GM19240 (cell line): ENCODE results near the gene C3orf33.
"Not testable (repeated sequence)": the region's sequence is repeated elsewhere in the genome, so short reads cannot be mapped to it uniquely, and the experiment has no call there.

Experiments
- DNase-seq: peaks from one replicate; pipeline ENCODE4 v3.0.0; 2011; ENCODE audit warnings: low spot score; ENCODE audit not compliant: insufficient read length

Gene C3orf33

GRCh38 chr3:155805802-155806618 lies at the start of gene C3orf33:
Gene C3orf33, minus strand, starts transcription at chr3:155806278. Its CDS starts 26 bp downstream, at chr3:155806252.
- peak; percentile 57 for DNase-seq

GRCh38 chr3:155854141-155854940 lies 48.3 kb upstream of the C3orf33 start, which contains the start of gene SLC33A1:
Gene SLC33A1, minus strand, starts transcription at chr3:155854427. Its CDS starts 430 bp downstream, at chr3:155853997.
- peak; percentile 93 for DNase-seq

GRCh38 chr3:155853214-155854140 lies 47.4 kb upstream of the C3orf33 start:
- DNase-seq, result no peak

- no peak for DNase-seq
These were observed 46.3 kb upstream of the C3orf33 start for GRCh38 chr3:155852341-155852740.

GRCh38 chr3:155849404-155849803 lies 43.3 kb upstream of the C3orf33 start:
- DNase-seq, result not testable (repeated sequence)

- DNase-seq, result no peak
These were observed 41.9 kb upstream of the C3orf33 start for GRCh38 chr3:155847993-155848392.

- DNase-seq, result no peak
These were observed 40.0 kb upstream of the C3orf33 start for GRCh38 chr3:155846119-155846518.

GRCh38 chr3:155843569-155843968 lies 37.5 kb upstream of the C3orf33 start:
- no peak for DNase-seq

- DNase-seq, result no peak
These were observed 29.4 kb upstream of the C3orf33 start for GRCh38 chr3:155835341-155836071.

GRCh38 chr3:155828490-155829098 lies 22.5 kb upstream of the C3orf33 start:
- not testable (repeated sequence) for DNase-seq

GRCh38 chr3:155815030-155815545 lies 9.0 kb upstream of the C3orf33 start:
- no peak for DNase-seq

GRCh38 chr3:155813224-155813623 lies 7.1 kb upstream of the C3orf33 start:
- not testable (repeated sequence) for DNase-seq

GRCh38 chr3:155809181-155809580 lies 3.1 kb upstream of the C3orf33 start:
- no peak for DNase-seq

GRCh38 chr3:155807823-155808222 lies 1.7 kb upstream of the C3orf33 start:
- DNase-seq, result no peak

- no peak for DNase-seq
These were observed 775 bp downstream of the C3orf33 start for GRCh38 chr3:155805204-155805801.

- DNase-seq, result no peak
These were observed 1.8 kb downstream of the C3orf33 start for GRCh38 chr3:155804323-155804722.

- DNase-seq, result no peak
These were observed 13.5 kb downstream of the C3orf33 start for GRCh38 chr3:155792532-155792931.

- DNase-seq, result no peak
These were observed 14.9 kb downstream of the C3orf33 start for GRCh38 chr3:155791190-155791589.

- no peak for DNase-seq
These were observed 15.7 kb downstream of the C3orf33 start for GRCh38 chr3:155790272-155790925.
